HEK293T (cell line): ENCODE results near the gene POMT1.

Experiments used
- BHLHE40 ChIP-seq: fragments of 450-650 bp; IDR thresholded peaks from 2 replicates; pipeline ENCODE4 v1.6.1; 2016; ENCODE audit warnings: mild to moderate bottlenecking, moderate library complexity, borderline replicate concordance
- ELF4 ChIP-seq: fragments of 450-650 bp; IDR thresholded peaks from 2 replicates; pipeline ENCODE4 v1.6.1; 2017; ENCODE audit warnings: antibody characterized with exemption
- FOXA1 ChIP-seq: fragments of 450-650 bp; IDR thresholded peaks from 2 replicates; pipeline ENCODE4 v1.6.1; 2016; ENCODE audit warnings: mild to moderate bottlenecking
- HDGF ChIP-seq: fragments of 450-650 bp; IDR thresholded peaks from 2 replicates; pipeline ENCODE4 v1.6.1; 2017; ENCODE audit warnings: antibody characterized with exemption, borderline replicate concordance
- L3MBTL2 ChIP-seq: fragments of 450-650 bp; conservative IDR thresholded peaks from 2 replicates; pipeline ENCODE4 v1.6.1; 2016; ENCODE audit warnings: mild to moderate bottlenecking
- NFRKB ChIP-seq: fragments of 450-650 bp; IDR thresholded peaks from 2 replicates; pipeline ENCODE4 v1.6.1; 2016; ENCODE audit warnings: mild to moderate bottlenecking, moderate library complexity
- PKNOX1 ChIP-seq: fragments of 450-650 bp; IDR thresholded peaks from 2 replicates; pipeline ENCODE4 v1.6.1; 2016
- SP1 ChIP-seq: fragments of 450-650 bp; IDR thresholded peaks from 2 replicates; pipeline ENCODE4 v1.6.1; 2017
- SUZ12 ChIP-seq: fragments of 450-650 bp; IDR thresholded peaks from 2 replicates; pipeline ENCODE4 v1.6.1; 2016; ENCODE audit warnings: mild to moderate bottlenecking

- no peak for TF ChIP-seq HDGF
- TF ChIP-seq BHLHE40 = no peak
- no peak for TF ChIP-seq SP1
- no peak for TF ChIP-seq PKNOX1
- TF ChIP-seq L3MBTL2 = no peak
- no peak for TF ChIP-seq NFRKB
- no peak for TF ChIP-seq ELF4
- no peak for TF ChIP-seq FOXA1
- no peak for TF ChIP-seq SUZ12
Observed at GRCh38 chr9:131503626-131504465, 1.1 kb downstream of the POMT1 start.
